Mesothelial cell of epicardium (in vitro differentiated cells): ENCODE data around the gene ZBTB7B. TPM values are rescaled to one million over a fixed set of nuclear protein-coding genes. Genes with fewer than 3 reads are reported as not detected.
"Not testable (repeated sequence)": the region's sequence is repeated elsewhere in the genome, so short reads cannot be mapped to it uniquely, and the experiment has no call there.

ENCODE experiments used
- DNase-seq, 2 experiments: peaks; one replicate each; pipeline ENCODE4 v3.0.0; 2021; ENCODE audit warnings: low spot score in 2 of 2; ENCODE audit not compliant: unreplicated experiment in 2 of 2
- H3K27ac Mint-ChIP-seq: 2 replicates; pipeline ENCODE4 v1.8.0; 2021; ENCODE audit warnings: mixed read lengths
- H3K27me3 Mint-ChIP-seq: 2 replicates; pipeline ENCODE4 v1.8.0; 2021; ENCODE audit warnings: low read depth, mixed read lengths
- H3K36me3 Mint-ChIP-seq: 2 replicates; pipeline ENCODE4 v1.8.0; 2021; ENCODE audit warnings: mixed read lengths
- H3K4me1 Mint-ChIP-seq: 2 replicates; pipeline ENCODE4 v1.8.0; 2021; ENCODE audit warnings: mixed read lengths
- H3K4me3 Mint-ChIP-seq: 2 replicates; pipeline ENCODE4 v1.8.0; 2021; ENCODE audit warnings: mild to moderate bottlenecking, moderate library complexity, mixed read lengths
- H3K9me3 Mint-ChIP-seq: 2 replicates; pipeline ENCODE4 v1.8.0; 2021; ENCODE audit warnings: mixed read lengths
- total RNA-seq: library from RNA; stranded (reverse); gene quantifications from 3 replicates; pipeline ENCODE4 v1.2.1, GENCODE V29; 2021
- TF ChIP-seq, protein P1 (sequence below): fragments of 200-600 bp; sonication (generic); IDR thresholded peaks from one replicate; pipeline ENCODE4 v1.5.0; 2021; ENCODE audit warnings: antibody characterized with exemption; ENCODE audit not compliant: unreplicated experiment

The ZBTB7B gene
- total RNA-seq, 1 donor from 2014 or later = 21.7 TPM

DNA sequence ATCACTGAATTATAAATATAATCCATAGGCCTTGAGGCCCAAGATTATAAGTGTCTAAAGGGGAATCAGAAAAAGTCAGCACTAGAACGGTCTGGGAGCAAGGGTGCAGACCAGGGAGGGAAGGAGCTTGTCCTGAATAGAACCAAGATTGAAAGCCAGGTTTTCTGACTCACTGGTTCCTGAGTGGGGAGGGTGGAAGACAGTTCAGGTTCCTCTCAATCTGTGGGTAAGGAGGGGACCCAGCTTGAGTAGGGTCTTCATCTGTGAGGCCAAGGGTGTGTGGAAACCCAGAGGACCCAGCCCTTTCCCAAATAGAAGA, 8.4 kb upstream of the ZBTB7B start:
- Mint-ChIP-seq H3K4me3 (no peak overlapping the region), H3K9me3 (no peaks in the 10 kb centered on the region), H3K27me3 (no peaks in the 10 kb centered on the region), H3K36me3 (peaks cover 6% of the 10 kb centered on the region), H3K4me1 (peaks cover 11% of the 10 kb centered on the region), H3K27ac (no peak overlapping the region)
- TF ChIP-seq, protein P1, sequence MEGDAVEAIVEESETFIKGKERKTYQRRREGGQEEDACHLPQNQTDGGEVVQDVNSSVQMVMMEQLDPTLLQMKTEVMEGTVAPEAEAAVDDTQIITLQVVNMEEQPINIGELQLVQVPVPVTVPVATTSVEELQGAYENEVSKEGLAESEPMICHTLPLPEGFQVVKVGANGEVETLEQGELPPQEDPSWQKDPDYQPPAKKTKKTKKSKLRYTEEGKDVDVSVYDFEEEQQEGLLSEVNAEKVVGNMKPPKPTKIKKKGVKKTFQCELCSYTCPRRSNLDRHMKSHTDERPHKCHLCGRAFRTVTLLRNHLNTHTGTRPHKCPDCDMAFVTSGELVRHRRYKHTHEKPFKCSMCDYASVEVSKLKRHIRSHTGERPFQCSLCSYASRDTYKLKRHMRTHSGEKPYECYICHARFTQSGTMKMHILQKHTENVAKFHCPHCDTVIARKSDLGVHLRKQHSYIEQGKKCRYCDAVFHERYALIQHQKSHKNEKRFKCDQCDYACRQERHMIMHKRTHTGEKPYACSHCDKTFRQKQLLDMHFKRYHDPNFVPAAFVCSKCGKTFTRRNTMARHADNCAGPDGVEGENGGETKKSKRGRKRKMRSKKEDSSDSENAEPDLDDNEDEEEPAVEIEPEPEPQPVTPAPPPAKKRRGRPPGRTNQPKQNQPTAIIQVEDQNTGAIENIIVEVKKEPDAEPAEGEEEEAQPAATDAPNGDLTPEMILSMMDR = no peak
- DNase-seq = no peak

DNA sequence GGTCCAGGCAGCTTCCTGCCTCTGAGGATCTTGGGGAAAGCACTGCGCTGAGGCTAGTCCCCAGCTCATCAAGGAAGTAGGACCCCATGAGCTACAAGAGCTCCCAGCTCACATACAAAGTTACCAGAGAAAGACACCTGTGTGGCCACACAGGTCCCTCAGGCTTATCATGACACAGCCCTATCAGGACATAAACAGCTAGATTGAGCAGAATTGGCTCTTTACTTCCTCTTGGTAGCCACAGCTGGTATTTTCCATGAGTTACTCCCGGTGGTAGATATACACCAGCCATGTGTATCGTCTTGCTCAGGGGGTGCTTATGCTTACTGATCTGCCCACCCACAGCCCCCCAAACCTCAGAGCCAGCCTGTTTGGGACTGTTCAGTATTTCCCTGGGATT, 8.0 kb upstream of the ZBTB7B start:
- peaks cover 12% of the 10 kb centered on the region for H3K4me1 Mint-ChIP-seq
- H3K4me3 Mint-ChIP-seq = no peak overlapping the region
- H3K27me3 Mint-ChIP-seq = no peaks in the 10 kb centered on the region
- no peak for DNase-seq
- TF ChIP-seq, protein P1 = no peak
- no peaks in the 10 kb centered on the region for H3K9me3 Mint-ChIP-seq
- H3K27ac Mint-ChIP-seq = no peak overlapping the region
- H3K36me3 Mint-ChIP-seq = peaks cover 4% of the 10 kb centered on the region

GRCh38 chr1:154995301-154995983, 7.2 kb upstream of the ZBTB7B start:
- not testable (repeated sequence) for H3K4me3 Mint-ChIP-seq, H3K27me3 Mint-ChIP-seq, H3K36me3 Mint-ChIP-seq, DNase-seq, H3K9me3 Mint-ChIP-seq, H3K27ac Mint-ChIP-seq
- H3K4me1 Mint-ChIP-seq = peaks cover 17% of the 10 kb centered on the region

GRCh38 chr1:154996966-154997701, 5.5 kb upstream of the ZBTB7B start:
- no peak for DNase-seq
- no peak overlapping the region for H3K4me3 Mint-ChIP-seq
- no peaks in the 10 kb centered on the region for H3K36me3 Mint-ChIP-seq
- TF ChIP-seq, protein P1 = no peak
- H3K9me3 Mint-ChIP-seq = no peaks in the 10 kb centered on the region
- H3K27ac Mint-ChIP-seq = no peak overlapping the region
- H3K4me1 Mint-ChIP-seq = peaks cover 17% of the 10 kb centered on the region
- no peaks in the 10 kb centered on the region for H3K27me3 Mint-ChIP-seq

DNA sequence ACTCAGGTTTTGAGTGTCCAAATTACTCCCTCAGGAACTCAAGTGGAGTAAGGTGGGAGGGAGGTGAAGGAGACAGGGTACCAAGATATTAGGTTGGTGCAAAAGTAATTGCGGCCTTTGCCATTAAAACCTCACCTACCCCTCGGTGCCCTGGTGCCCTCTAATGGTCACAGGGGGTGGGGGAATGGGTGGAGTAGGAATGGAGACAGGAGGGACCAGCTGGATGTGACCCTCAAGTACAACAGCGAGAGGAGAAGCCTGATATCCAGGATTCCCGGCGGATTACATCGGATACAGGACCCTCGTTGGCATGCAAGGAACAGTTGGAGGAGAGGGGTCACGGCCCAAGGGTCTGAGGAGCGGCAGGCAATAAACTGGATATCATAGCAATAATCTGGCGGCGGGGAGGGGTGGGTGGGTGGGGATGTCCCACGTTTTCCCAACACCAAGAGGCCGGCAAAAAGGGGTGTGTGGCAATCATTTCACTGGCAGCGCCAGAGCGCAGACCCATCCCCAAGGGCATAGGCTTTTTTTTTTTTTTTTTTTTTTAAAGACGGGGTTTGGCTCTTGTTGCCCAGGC, 4.3 kb upstream of the ZBTB7B start:
- no peak overlapping the region for H3K27ac Mint-ChIP-seq
- peaks cover 17% of the 10 kb centered on the region for H3K4me1 Mint-ChIP-seq
- TF ChIP-seq, protein P1 = no peak
- peak overlapping the region; percentile 26 for H3K4me3 Mint-ChIP-seq
- no peaks in the 10 kb centered on the region for H3K36me3 Mint-ChIP-seq
- H3K9me3 Mint-ChIP-seq = no peaks in the 10 kb centered on the region
- DNase-seq = no peak
- H3K27me3 Mint-ChIP-seq = no peaks in the 10 kb centered on the region
